HS-5 (cell line): Measurements from ENCODE around the gene OTULIN.

Source experiments
- DNase-seq: peaks from one replicate; pipeline ENCODE4 v3.0.0-alpha.2; 2012; ENCODE audit warnings: low read depth

Gene OTULIN

GRCh38 chr5:14721990-14722656 lies 57.6 kb downstream of the OTULIN start:
- no peak for DNase-seq

- DNase-seq: no peak
These were observed 58.4 kb downstream of the OTULIN start for GRCh38 chr5:14722923-14723322.

GRCh38 chr5:14723701-14724132 lies 59.2 kb downstream of the OTULIN start:
- DNase-seq: no peak

GRCh38 chr5:14724633-14725032 lies 60.1 kb downstream of the OTULIN start:
- no peak for DNase-seq

- DNase-seq: no peak
These were observed 61.7 kb downstream of the OTULIN start for GRCh38 chr5:14726066-14726838.

- no peak for DNase-seq
These were observed 62.9 kb downstream of the OTULIN start for GRCh38 chr5:14727428-14727865.

GRCh38 chr5:14727928-14728458 lies 63.5 kb downstream of the OTULIN start:
- DNase-seq: no peak

- no peak for DNase-seq
These were observed 64.0 kb downstream of the OTULIN start for GRCh38 chr5:14728459-14728938.

- DNase-seq: no peak
These were observed 65.2 kb downstream of the OTULIN start for GRCh38 chr5:14729448-14730385.

GRCh38 chr5:14730466-14730865 lies 65.9 kb downstream of the OTULIN start:
- no peak for DNase-seq

GRCh38 chr5:14730881-14731280 lies 66.4 kb downstream of the OTULIN start:
- no peak for DNase-seq

- no peak for DNase-seq
These were observed 68.5 kb downstream of the OTULIN start for GRCh38 chr5:14732991-14733390.

GRCh38 chr5:14733661-14734060 lies 69.1 kb downstream of the OTULIN start:
- no peak for DNase-seq

- DNase-seq: no peak
These were observed 69.9 kb downstream of the OTULIN start for GRCh38 chr5:14734396-14734795.

- no peak for DNase-seq
These were observed 71.4 kb downstream of the OTULIN start for GRCh38 chr5:14735944-14736343.

- DNase-seq: no peak
These were observed 72.8 kb downstream of the OTULIN start for GRCh38 chr5:14737291-14737690.

- no peak for DNase-seq
These were observed 73.5 kb downstream of the OTULIN start for GRCh38 chr5:14738050-14738449.

- no peak for DNase-seq
These were observed 75.0 kb downstream of the OTULIN start for GRCh38 chr5:14739538-14739937.

GRCh38 chr5:14739981-14740380 lies 75.5 kb downstream of the OTULIN start:
- no peak for DNase-seq

- no peak for DNase-seq
These were observed 76.6 kb downstream of the OTULIN start for GRCh38 chr5:14741131-14741530.

- DNase-seq: no peak
These were observed 77.4 kb downstream of the OTULIN start for GRCh38 chr5:14741801-14742440.
